DMS 273 treated with DMSO at 0.1 percent for 48 hours (cell line): Measurements from ENCODE around the gene PI4K2B.
"Not testable (repeated sequence)": the region's sequence is repeated elsewhere in the genome, so short reads cannot be mapped to it uniquely, and the experiment has no call there.

Experiments used
- DNase-seq: peaks from one replicate; lab custom pipeline; 2025; lab: John Stamatoyannopoulos, UW

Gene PI4K2B

GRCh38 chr4:25242195-25242594 is 8.4 kb downstream of the PI4K2B start:
- DNase-seq, result not testable (repeated sequence)

GRCh38 chr4:25245181-25245580 is 11.3 kb downstream of the PI4K2B start:
- DNase-seq, result no peak

GRCh38 chr4:25246680-25247611 is 13.1 kb downstream of the PI4K2B start:
- DNase-seq, result no peak

- DNase-seq, result not testable (repeated sequence)
Measured at GRCh38 chr4:25248875-25249274, 15.0 kb downstream of the PI4K2B start.

- not testable (repeated sequence) for DNase-seq
Measured at GRCh38 chr4:25249494-25249893, 15.7 kb downstream of the PI4K2B start.

GRCh38 chr4:25252230-25253070 is 18.6 kb downstream of the PI4K2B start:
- no peak for DNase-seq

GRCh38 chr4:25253071-25253445 is 19.2 kb downstream of the PI4K2B start:
- no peak for DNase-seq

GRCh38 chr4:25253786-25254185 is 20.0 kb downstream of the PI4K2B start:
- not testable (repeated sequence) for DNase-seq

GRCh38 chr4:25258980-25259578 is 25.2 kb downstream of the PI4K2B start:
- no peak for DNase-seq

- DNase-seq, result no peak
Measured at GRCh38 chr4:25271866-25272265, 38.0 kb downstream of the PI4K2B start.

GRCh38 chr4:25280210-25280609 is 46.4 kb downstream of the PI4K2B start:
- DNase-seq, result no peak

GRCh38 chr4:25283948-25284347 is 50.1 kb downstream of the PI4K2B start:
- DNase-seq, result no peak

GRCh38 chr4:25284466-25284865 is 50.6 kb downstream of the PI4K2B start:
- no peak for DNase-seq

GRCh38 chr4:25290490-25291067 is 56.7 kb downstream of the PI4K2B start:
- DNase-seq, result no peak

GRCh38 chr4:25291158-25291733 is 57.4 kb downstream of the PI4K2B start:
- DNase-seq, result no peak

- no peak for DNase-seq
Measured at GRCh38 chr4:25297528-25298242, 63.9 kb downstream of the PI4K2B start.

GRCh38 chr4:25299476-25300203 is 65.8 kb downstream of the PI4K2B start:
- no peak for DNase-seq

GRCh38 chr4:25301471-25301870 is 67.6 kb downstream of the PI4K2B start:
- DNase-seq, result no peak

GRCh38 chr4:25302626-25303025 is 68.8 kb downstream of the PI4K2B start:
- no peak for DNase-seq

- DNase-seq, result no peak
Measured at GRCh38 chr4:25303578-25303977, 69.7 kb downstream of the PI4K2B start.
